HCT116 (cell line): Measurements from ENCODE around the gene ADAMTS14.

ENCODE experiments used
- EZH2 ChIP-seq: fragments of 200-600 bp; sonication (generic); IDR thresholded peaks from 2 replicates; pipeline ENCODE4 v1.6.1; 2017; ENCODE audit warnings: antibody characterized with exemption, mixed run types
- EZH2phosphoT487 ChIP-seq: fragments of 200-600 bp; IDR thresholded peaks from 2 replicates; pipeline ENCODE4 v1.6.1; 2018; ENCODE audit warnings: antibody characterized with exemption, borderline replicate concordance
- POLR2AphosphoS5 ChIP-seq: IDR thresholded peaks from 2 replicates; pipeline ENCODE4 v1.6.1; 2011; ENCODE audit warnings: mild to moderate bottlenecking, low read depth, low read length, moderate library complexity
- RAD21 ChIP-seq: IDR thresholded peaks from 2 replicates; pipeline ENCODE4 v1.6.1; 2012; ENCODE audit warnings: low read depth, mild to moderate bottlenecking
- YY1 ChIP-seq: IDR thresholded peaks from 2 replicates; pipeline ENCODE4 v1.6.1; 2011; ENCODE audit warnings: low read length, low read depth, moderate library complexity, mild to moderate bottlenecking; ENCODE audit not compliant: insufficient replicate concordance; ENCODE audit errors: extremely low read depth
- TF ChIP-seq, protein P1 (sequence below), 3 experiments: fragments of 200-600 bp in 1 of 3; sonication (generic) in 1 of 3; IDR thresholded peaks in 2 of 3; conservative IDR thresholded peaks in 1 of 3; 2 replicates each; pipeline ENCODE4 v1.5.1; 2012 to 2017; ENCODE audit warnings: low read depth in 2 of 3, low read length in 2 of 3, antibody characterized with exemption in 1 of 3, borderline replicate concordance in 1 of 3, control low read depth in 1 of 3, mild to moderate bottlenecking in 1 of 3, mixed read lengths in 1 of 3, mixed run types in 1 of 3, moderate library complexity in 1 of 3; ENCODE audit not compliant: insufficient read depth in 1 of 3
- TF ChIP-seq, protein P2 (sequence below): IDR thresholded peaks from 2 replicates; pipeline ENCODE4 v1.6.1; 2012

DNA sequence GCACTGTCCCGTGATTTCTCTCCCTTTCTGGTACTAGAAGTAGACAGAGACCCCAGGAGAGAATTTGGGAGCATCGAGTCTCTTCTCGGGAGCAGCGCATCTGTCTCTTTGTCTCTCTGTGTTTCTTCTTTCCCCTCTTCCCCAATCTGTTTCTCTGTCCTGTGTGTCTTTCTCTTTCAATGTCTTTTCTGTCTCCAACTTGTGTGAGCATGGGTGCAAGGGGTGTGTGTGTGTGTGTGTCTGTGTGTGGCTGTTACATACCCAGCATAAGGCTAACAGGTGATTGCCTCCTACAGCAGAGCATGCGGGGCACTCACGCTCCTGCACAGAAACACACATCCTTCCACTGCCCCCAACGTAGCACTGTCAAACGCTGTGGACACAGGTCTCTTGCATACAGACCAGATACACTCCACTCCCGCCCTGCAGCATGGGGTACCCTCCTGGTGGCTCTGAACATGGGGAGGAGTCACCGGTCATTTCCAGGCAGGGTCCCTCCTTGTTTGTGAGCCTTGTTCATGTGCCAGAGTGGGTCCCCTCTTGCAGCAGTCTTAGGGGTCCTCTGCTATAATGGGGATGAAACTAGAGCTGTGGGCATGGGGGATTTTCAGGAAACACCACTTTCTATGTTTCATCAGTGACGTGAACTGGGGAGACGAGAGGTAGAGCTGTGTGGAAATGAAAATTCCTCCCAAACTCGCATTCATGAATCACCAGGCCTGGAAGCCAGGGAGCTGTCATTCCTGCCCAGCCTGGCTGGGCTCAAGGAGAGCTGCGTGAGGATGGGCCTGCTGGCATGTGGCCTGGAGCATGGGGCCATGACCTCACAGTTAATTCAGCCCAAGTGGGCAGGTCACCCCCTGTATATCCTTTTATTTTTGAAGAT lies 980 bp downstream of the ADAMTS14 start:
- TF ChIP-seq YY1 (no peak), RAD21 (no peak), EZH2phosphoT487 (no peak), POLR2AphosphoS5 (0 out of 2 replicates have a peak, but pooled peaks have one; percentile 17), EZH2 (no peak)
- TF ChIP-seq, protein P1, sequence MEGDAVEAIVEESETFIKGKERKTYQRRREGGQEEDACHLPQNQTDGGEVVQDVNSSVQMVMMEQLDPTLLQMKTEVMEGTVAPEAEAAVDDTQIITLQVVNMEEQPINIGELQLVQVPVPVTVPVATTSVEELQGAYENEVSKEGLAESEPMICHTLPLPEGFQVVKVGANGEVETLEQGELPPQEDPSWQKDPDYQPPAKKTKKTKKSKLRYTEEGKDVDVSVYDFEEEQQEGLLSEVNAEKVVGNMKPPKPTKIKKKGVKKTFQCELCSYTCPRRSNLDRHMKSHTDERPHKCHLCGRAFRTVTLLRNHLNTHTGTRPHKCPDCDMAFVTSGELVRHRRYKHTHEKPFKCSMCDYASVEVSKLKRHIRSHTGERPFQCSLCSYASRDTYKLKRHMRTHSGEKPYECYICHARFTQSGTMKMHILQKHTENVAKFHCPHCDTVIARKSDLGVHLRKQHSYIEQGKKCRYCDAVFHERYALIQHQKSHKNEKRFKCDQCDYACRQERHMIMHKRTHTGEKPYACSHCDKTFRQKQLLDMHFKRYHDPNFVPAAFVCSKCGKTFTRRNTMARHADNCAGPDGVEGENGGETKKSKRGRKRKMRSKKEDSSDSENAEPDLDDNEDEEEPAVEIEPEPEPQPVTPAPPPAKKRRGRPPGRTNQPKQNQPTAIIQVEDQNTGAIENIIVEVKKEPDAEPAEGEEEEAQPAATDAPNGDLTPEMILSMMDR (IDR thresholded peaks at IDR 0.05 in 2 of 3, conservative IDR thresholded peaks at IDR 0.05 in 1 of 3; ENCODE audit: borderline replicate concordance in 1 of 3, insufficient read depth in 1 of 3, low read depth in 2 of 3, low read length in 2 of 3): no peak
- TF ChIP-seq, protein P2, sequence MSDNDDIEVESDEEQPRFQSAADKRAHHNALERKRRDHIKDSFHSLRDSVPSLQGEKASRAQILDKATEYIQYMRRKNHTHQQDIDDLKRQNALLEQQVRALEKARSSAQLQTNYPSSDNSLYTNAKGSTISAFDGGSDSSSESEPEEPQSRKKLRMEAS: peak; percentile 55; the same call in 1 of the 2 replicates
